ENCODE data around the gene ST13.
"Not testable (repeated sequence)": the region's sequence is repeated elsewhere in the genome, so short reads cannot be mapped to it uniquely, and the experiment has no call there.

The ST13 gene

GRCh38 chr22:40844951-40845350 is 11.5 kb downstream of the ST13 start:
- DNase-seq (ENCODE audit: low read depth), result no peak
- no peak overlapping the region for H3K4me3 ChIP-seq (ENCODE audit: low read depth, low read length)
- TF ChIP-seq, protein P1, sequence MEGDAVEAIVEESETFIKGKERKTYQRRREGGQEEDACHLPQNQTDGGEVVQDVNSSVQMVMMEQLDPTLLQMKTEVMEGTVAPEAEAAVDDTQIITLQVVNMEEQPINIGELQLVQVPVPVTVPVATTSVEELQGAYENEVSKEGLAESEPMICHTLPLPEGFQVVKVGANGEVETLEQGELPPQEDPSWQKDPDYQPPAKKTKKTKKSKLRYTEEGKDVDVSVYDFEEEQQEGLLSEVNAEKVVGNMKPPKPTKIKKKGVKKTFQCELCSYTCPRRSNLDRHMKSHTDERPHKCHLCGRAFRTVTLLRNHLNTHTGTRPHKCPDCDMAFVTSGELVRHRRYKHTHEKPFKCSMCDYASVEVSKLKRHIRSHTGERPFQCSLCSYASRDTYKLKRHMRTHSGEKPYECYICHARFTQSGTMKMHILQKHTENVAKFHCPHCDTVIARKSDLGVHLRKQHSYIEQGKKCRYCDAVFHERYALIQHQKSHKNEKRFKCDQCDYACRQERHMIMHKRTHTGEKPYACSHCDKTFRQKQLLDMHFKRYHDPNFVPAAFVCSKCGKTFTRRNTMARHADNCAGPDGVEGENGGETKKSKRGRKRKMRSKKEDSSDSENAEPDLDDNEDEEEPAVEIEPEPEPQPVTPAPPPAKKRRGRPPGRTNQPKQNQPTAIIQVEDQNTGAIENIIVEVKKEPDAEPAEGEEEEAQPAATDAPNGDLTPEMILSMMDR (conservative IDR thresholded peaks at IDR 0.05; ENCODE audit: low read depth, low read length), result no peak

- no peak overlapping the region for H3K4me3 ChIP-seq (ENCODE audit: low read depth, low read length)
- TF ChIP-seq, protein P1 (conservative IDR thresholded peaks at IDR 0.05; ENCODE audit: low read depth, low read length), result no peak
Observed at GRCh38 chr22:40838486-40838885, 18.0 kb downstream of the ST13 start.

DNA sequence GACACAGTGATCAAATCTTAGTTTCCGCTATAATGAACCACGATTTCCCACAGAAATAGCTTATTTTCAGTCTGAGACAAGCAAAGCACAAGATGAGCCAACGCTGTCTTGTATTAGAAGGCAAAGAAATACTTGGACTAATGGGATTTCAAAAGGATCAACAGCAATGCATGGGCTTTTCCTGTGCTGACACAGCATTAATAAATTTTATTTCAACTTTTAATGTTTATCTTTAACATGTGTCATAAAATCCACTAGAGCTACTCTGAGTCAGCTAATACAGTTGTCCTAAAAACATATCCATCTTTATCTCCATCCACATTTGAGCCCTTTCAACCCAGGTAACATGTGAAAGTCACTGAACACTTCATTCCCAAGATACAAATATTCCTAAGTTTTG is 21.8 kb downstream of the ST13 start:
- TF ChIP-seq, protein P1 (conservative IDR thresholded peaks at IDR 0.05; ENCODE audit: low read depth, low read length), result no peak
- no peak overlapping the region for H3K4me3 ChIP-seq (ENCODE audit: low read depth, low read length)
- no peak for DNase-seq (ENCODE audit: low read depth)

More at GRCh38 chr22:40838486-40838885, 18.0 kb downstream of the ST13 start:
- DNase-seq (ENCODE audit: low read depth), result no peak

- TF ChIP-seq, protein P1 (conservative IDR thresholded peaks at IDR 0.05; ENCODE audit: low read depth, low read length), result no peak
- H3K4me3 ChIP-seq (ENCODE audit: low read depth, low read length), result no peak overlapping the region
- no peak for DNase-seq (ENCODE audit: low read depth)
Observed at GRCh38 chr22:40829131-40829530, 27.3 kb downstream of the ST13 start.

DNA sequence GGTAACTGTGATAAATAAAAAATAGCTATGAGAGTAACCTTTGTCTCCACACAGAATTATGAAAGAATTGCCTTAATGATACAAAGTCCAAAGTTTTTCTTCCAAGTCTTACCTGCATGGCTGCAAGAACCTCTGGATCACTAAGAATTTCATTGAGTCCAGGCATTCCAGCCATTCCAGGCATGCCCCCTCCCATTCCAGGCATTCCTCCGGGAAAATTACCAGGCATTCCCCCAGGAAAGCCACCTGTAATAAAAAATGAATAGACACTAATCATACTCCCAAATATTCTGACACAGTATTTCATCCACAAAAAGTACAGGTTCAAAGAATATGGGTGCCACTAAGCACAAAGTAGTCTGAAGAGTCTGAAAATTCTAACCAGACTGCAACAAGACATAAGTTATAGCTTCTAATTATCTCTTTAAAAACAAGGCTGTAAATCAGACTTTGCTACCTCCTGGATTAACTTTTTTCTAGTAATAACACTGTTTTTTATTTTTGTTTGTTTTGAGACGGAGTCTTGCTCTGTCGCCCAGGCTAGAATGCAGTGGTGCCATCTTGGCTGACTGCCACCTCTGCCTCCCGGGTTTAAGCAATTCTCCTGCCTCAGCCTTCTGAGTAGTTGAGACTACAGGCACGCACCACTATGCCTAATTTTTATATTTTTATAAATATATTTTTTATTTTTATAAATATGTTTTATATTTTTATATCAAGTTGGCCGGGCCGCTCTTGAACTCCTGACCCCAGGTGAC is 29.3 kb downstream of the ST13 start:
- H3K4me3 ChIP-seq (ENCODE audit: low read depth, low read length), result no peak overlapping the region
- TF ChIP-seq, protein P1 (conservative IDR thresholded peaks at IDR 0.05; ENCODE audit: low read depth, low read length), result no peak
- no peak for DNase-seq (ENCODE audit: low read depth)

DNA sequence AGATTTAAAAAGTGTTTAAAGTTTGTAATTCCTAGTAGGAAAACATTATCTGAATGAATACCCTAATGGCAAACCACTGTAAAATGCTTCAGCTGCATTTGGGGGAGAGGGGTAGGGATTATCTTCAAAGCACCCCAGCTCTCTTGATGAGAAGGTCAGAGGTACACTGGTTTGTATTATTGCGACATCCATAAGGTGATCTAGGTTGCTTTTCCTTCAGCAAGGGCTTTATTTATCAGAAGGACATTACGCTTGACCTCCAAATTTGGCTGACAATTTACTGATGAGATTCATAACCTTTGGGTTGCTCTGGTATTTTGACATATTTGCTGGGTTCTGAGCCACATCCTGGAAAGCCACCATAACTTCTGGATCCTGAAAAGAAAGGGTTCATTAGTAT is 30.1 kb downstream of the ST13 start:
- not testable (repeated sequence) for DNase-seq (ENCODE audit: low read depth); H3K4me3 ChIP-seq (ENCODE audit: low read depth, low read length)

GRCh38 chr22:40823426-40823825 is 33.0 kb downstream of the ST13 start:
- TF ChIP-seq, protein P1 (conservative IDR thresholded peaks at IDR 0.05; ENCODE audit: low read depth, low read length), result no peak
- H3K4me3 ChIP-seq (ENCODE audit: low read depth, low read length), result no peak overlapping the region
- DNase-seq (ENCODE audit: low read depth), result no peak

Data from choroid plexus epithelial cell (primary cell).